ENCODE measurements around the gene FSIP1.

The FSIP1 gene

GRCh38 chr15:39598958-39599845 lies 183.4 kb downstream of the FSIP1 start:
- Histone ChIP-seq H3K4me1 (ENCODE audit: control insufficient read depth, insufficient read depth, low read length) (no peaks in the 10 kb centered on the region), H3K9ac (ENCODE audit: low read depth, low read length) (no peak overlapping the region), H3K36me3 (ENCODE audit: control insufficient read depth, insufficient read depth, low read length) (peaks cover 7% of the 10 kb centered on the region), H3K4me3 (ENCODE audit: low read depth, low read length) (no peak overlapping the region), H3K9me3 (ENCODE audit: control insufficient read depth, insufficient read depth, low read length) (no peaks in the 10 kb centered on the region), H3K27me3 (ENCODE audit: control insufficient read depth, insufficient read depth, low read length) (no peaks in the 10 kb centered on the region)

GRCh38 chr15:39598186-39598850 lies 184.3 kb downstream of the FSIP1 start:
- Histone ChIP-seq H3K9ac (ENCODE audit: low read depth, low read length) (no peak overlapping the region), H3K4me3 (ENCODE audit: low read depth, low read length) (no peak overlapping the region), H3K27me3 (ENCODE audit: control insufficient read depth, insufficient read depth, low read length) (no peaks in the 10 kb centered on the region), H3K9me3 (ENCODE audit: control insufficient read depth, insufficient read depth, low read length) (no peaks in the 10 kb centered on the region), H3K4me1 (ENCODE audit: control insufficient read depth, insufficient read depth, low read length) (no peaks in the 10 kb centered on the region), H3K36me3 (ENCODE audit: control insufficient read depth, insufficient read depth, low read length) (peaks cover 15% of the 10 kb centered on the region)

GRCh38 chr15:39597751-39598185 lies 184.9 kb downstream of the FSIP1 start:
- Histone ChIP-seq H3K9ac (ENCODE audit: low read depth, low read length) (no peak overlapping the region), H3K9me3 (ENCODE audit: control insufficient read depth, insufficient read depth, low read length) (no peaks in the 10 kb centered on the region), H3K36me3 (ENCODE audit: control insufficient read depth, insufficient read depth, low read length) (peaks cover 20% of the 10 kb centered on the region), H3K27me3 (ENCODE audit: control insufficient read depth, insufficient read depth, low read length) (no peaks in the 10 kb centered on the region), H3K4me3 (ENCODE audit: low read depth, low read length) (no peak overlapping the region), H3K4me1 (ENCODE audit: control insufficient read depth, insufficient read depth, low read length) (no peaks in the 10 kb centered on the region)

- Histone ChIP-seq H3K36me3 (ENCODE audit: control insufficient read depth, insufficient read depth, low read length) (peaks cover 24% of the 10 kb centered on the region), H3K4me3 (ENCODE audit: low read depth, low read length) (no peak overlapping the region), H3K27me3 (ENCODE audit: control insufficient read depth, insufficient read depth, low read length) (no peaks in the 10 kb centered on the region), H3K9ac (ENCODE audit: low read depth, low read length) (no peak overlapping the region), H3K9me3 (ENCODE audit: control insufficient read depth, insufficient read depth, low read length) (no peaks in the 10 kb centered on the region), H3K4me1 (ENCODE audit: control insufficient read depth, insufficient read depth, low read length) (no peaks in the 10 kb centered on the region)
Measured at GRCh38 chr15:39597336-39597735, 185.3 kb downstream of the FSIP1 start.

GRCh38 chr15:39596358-39597051 lies 186.1 kb downstream of the FSIP1 start:
- Histone ChIP-seq H3K27me3 (ENCODE audit: control insufficient read depth, insufficient read depth, low read length) (no peaks in the 10 kb centered on the region), H3K36me3 (ENCODE audit: control insufficient read depth, insufficient read depth, low read length) (peaks cover 26% of the 10 kb centered on the region), H3K4me1 (ENCODE audit: control insufficient read depth, insufficient read depth, low read length) (no peaks in the 10 kb centered on the region), H3K9ac (ENCODE audit: low read depth, low read length) (no peak overlapping the region), H3K9me3 (ENCODE audit: control insufficient read depth, insufficient read depth, low read length) (no peaks in the 10 kb centered on the region), H3K4me3 (ENCODE audit: low read depth, low read length) (no peak overlapping the region)

GRCh38 chr15:39595338-39596221 lies 187.1 kb downstream of the FSIP1 start:
- Histone ChIP-seq H3K4me3 (ENCODE audit: low read depth, low read length) (no peak overlapping the region), H3K9me3 (ENCODE audit: control insufficient read depth, insufficient read depth, low read length) (no peaks in the 10 kb centered on the region), H3K9ac (ENCODE audit: low read depth, low read length) (no peak overlapping the region), H3K36me3 (ENCODE audit: control insufficient read depth, insufficient read depth, low read length) (peaks cover 35% of the 10 kb centered on the region), H3K27me3 (ENCODE audit: control insufficient read depth, insufficient read depth, low read length) (no peaks in the 10 kb centered on the region), H3K4me1 (ENCODE audit: control insufficient read depth, insufficient read depth, low read length) (no peaks in the 10 kb centered on the region)

GRCh38 chr15:39594446-39595337 lies 187.9 kb downstream of the FSIP1 start:
- no peaks in the 10 kb centered on the region for H3K27me3 ChIP-seq (ENCODE audit: control insufficient read depth, insufficient read depth, low read length)
- no peaks in the 10 kb centered on the region for H3K9me3 ChIP-seq (ENCODE audit: control insufficient read depth, insufficient read depth, low read length)
- H3K4me1 ChIP-seq (ENCODE audit: control insufficient read depth, insufficient read depth, low read length): no peaks in the 10 kb centered on the region
- no peak overlapping the region for H3K4me3 ChIP-seq (ENCODE audit: low read depth, low read length)
- H3K36me3 ChIP-seq (ENCODE audit: control insufficient read depth, insufficient read depth, low read length): peaks cover 36% of the 10 kb centered on the region
- H3K9ac ChIP-seq (ENCODE audit: low read depth, low read length): no peak overlapping the region

- Histone ChIP-seq H3K4me3 (ENCODE audit: low read depth, low read length) (no peak overlapping the region), H3K27me3 (ENCODE audit: control insufficient read depth, insufficient read depth, low read length) (no peaks in the 10 kb centered on the region), H3K9me3 (ENCODE audit: control insufficient read depth, insufficient read depth, low read length) (no peaks in the 10 kb centered on the region), H3K4me1 (ENCODE audit: control insufficient read depth, insufficient read depth, low read length) (no peaks in the 10 kb centered on the region), H3K36me3 (ENCODE audit: control insufficient read depth, insufficient read depth, low read length) (peaks cover 43% of the 10 kb centered on the region), H3K9ac (ENCODE audit: low read depth, low read length) (no peak overlapping the region)
Measured at GRCh38 chr15:39593656-39594445, 188.8 kb downstream of the FSIP1 start.

GRCh38 chr15:39593071-39593655 lies 189.5 kb downstream of the FSIP1 start:
- Histone ChIP-seq H3K27me3 (ENCODE audit: control insufficient read depth, insufficient read depth, low read length) (no peaks in the 10 kb centered on the region), H3K36me3 (ENCODE audit: control insufficient read depth, insufficient read depth, low read length) (peaks cover 50% of the 10 kb centered on the region), H3K4me3 (ENCODE audit: low read depth, low read length) (no peak overlapping the region), H3K9ac (ENCODE audit: low read depth, low read length) (no peak overlapping the region), H3K9me3 (ENCODE audit: control insufficient read depth, insufficient read depth, low read length) (no peaks in the 10 kb centered on the region), H3K4me1 (ENCODE audit: control insufficient read depth, insufficient read depth, low read length) (no peaks in the 10 kb centered on the region)

GRCh38 chr15:39592500-39592899 lies 190.1 kb downstream of the FSIP1 start:
- H3K36me3 ChIP-seq (ENCODE audit: control insufficient read depth, insufficient read depth, low read length): peaks cover 55% of the 10 kb centered on the region
- no peaks in the 10 kb centered on the region for H3K9me3 ChIP-seq (ENCODE audit: control insufficient read depth, insufficient read depth, low read length)
- no peak overlapping the region for H3K9ac ChIP-seq (ENCODE audit: low read depth, low read length)
- no peak overlapping the region for H3K4me3 ChIP-seq (ENCODE audit: low read depth, low read length)
- H3K27me3 ChIP-seq (ENCODE audit: control insufficient read depth, insufficient read depth, low read length): no peaks in the 10 kb centered on the region
- H3K4me1 ChIP-seq (ENCODE audit: control insufficient read depth, insufficient read depth, low read length): no peaks in the 10 kb centered on the region
